ENCODE results near the gene SPACA1. TPM values are rescaled to one million over a fixed set of nuclear protein-coding genes. Genes with fewer than 3 reads are reported as not detected.

The SPACA1 gene
- polyA plus RNA-seq, 2 of the 4 experiments (the other 2 are of a cell fraction) = not detected

GRCh38 chr6:88020439-88020838 lies 27.2 kb upstream of the SPACA1 start:
- TF ChIP-seq BHLHE40 (IDR thresholded peaks at IDR 0.05; ENCODE audit: low read depth, low read length) = no peak
- no peak for TF ChIP-seq EHF (CRISPR knock-in tag; IDR thresholded peaks at IDR 0.05)
- no peak for TF ChIP-seq HOXB13 (CRISPR knock-in tag; IDR thresholded peaks at IDR 0.05; ENCODE audit: low read depth)
- no peak for TF ChIP-seq POLR2AphosphoS2 (conservative IDR thresholded peaks at IDR 0.05; ENCODE audit: low read length)
- no peak for TF ChIP-seq HEYL (CRISPR knock-in tag; IDR thresholded peaks at IDR 0.05)
- no peak for TF ChIP-seq MYC (IDR thresholded peaks at IDR 0.05; ENCODE audit: borderline replicate concordance, low read length)
- TF ChIP-seq GATA3 (IDR thresholded peaks at IDR 0.05; ENCODE audit: borderline replicate concordance) = no peak
- no peak for TF ChIP-seq TP53 (CRISPR knock-in tag; IDR thresholded peaks at IDR 0.05)
- no peak for TF ChIP-seq CHD2 (IDR thresholded peaks at IDR 0.05; ENCODE audit: low read length, partially characterized antibody)
- TF ChIP-seq EP300 (IDR thresholded peaks at IDR 0.05) = no peak
- TF ChIP-seq, protein P1, sequence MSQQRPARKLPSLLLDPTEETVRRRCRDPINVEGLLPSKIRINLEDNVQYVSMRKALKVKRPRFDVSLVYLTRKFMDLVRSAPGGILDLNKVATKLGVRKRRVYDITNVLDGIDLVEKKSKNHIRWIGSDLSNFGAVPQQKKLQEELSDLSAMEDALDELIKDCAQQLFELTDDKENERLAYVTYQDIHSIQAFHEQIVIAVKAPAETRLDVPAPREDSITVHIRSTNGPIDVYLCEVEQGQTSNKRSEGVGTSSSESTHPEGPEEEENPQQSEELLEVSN (IDR thresholded peaks at IDR 0.05; ENCODE audit: borderline replicate concordance, low read depth) = no peak
- no peak for TF ChIP-seq MAFK (IDR thresholded peaks at IDR 0.05; ENCODE audit: partially characterized antibody)
- no peak for TF ChIP-seq HDAC2 (IDR thresholded peaks at IDR 0.05)
- no peak for TF ChIP-seq CEBPB (IDR thresholded peaks at IDR 0.05)
- TF ChIP-seq NPAS2 (CRISPR knock-in tag; IDR thresholded peaks at IDR 0.05; ENCODE audit: borderline replicate concordance) = no peak
- TF ChIP-seq FOSB (CRISPR knock-in tag; IDR thresholded peaks at IDR 0.05) = no peak
- no peak for TF ChIP-seq MAX (IDR thresholded peaks at IDR 0.05)
- no peak for TF ChIP-seq KDM1A (IDR thresholded peaks at IDR 0.05; ENCODE audit: low read depth)
- Histone ChIP-seq H3K4me1 (no peaks in the 10 kb centered on the region), H3K9me3 (no peaks in the 10 kb centered on the region), H3K4me2 (no peak overlapping the region), H3K27ac (no peak overlapping the region), H3K4me3 (no peak overlapping the region)
- WGBS (ENCODE audit: missing lambda C conversion rate) = 48% methylated on average over 6 of the region's 6 CpGs
- FAIRE-seq (no peak), DNase-seq (ENCODE audit: low read depth in 1 of 2, low spot score in 1 of 2) (no peak), ATAC-seq (no peak)
- ChIA-PET CTCF (no interaction called here), POLR2A (no interaction called here)

DNA sequence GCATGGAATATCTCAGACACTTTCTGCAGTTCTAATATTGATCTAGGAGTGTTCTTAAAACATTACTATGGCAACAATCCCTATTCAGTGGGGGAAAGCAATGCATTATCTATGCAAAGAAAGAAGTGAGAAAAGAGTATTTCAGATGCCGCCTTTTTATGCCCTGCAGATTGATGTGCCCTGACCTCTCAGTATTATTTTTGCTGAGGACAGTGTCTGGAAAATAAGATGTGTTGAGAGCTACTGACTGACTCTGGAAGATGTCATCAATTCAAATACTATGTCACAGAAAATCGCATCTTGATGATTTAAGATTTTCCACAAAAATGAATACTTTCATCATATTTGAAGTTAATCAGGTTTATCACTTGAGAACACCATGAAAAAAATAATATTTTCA lies 22.9 kb upstream of the SPACA1 start:
- H3K4me2 ChIP-seq = no peak overlapping the region
- H3K9me3 ChIP-seq = no peaks in the 10 kb centered on the region
- H3K27ac ChIP-seq = no peak overlapping the region
- ChIA-PET POLR2A (no interaction called here), CTCF (no interaction called here)
- DNase-seq (ENCODE audit: low read depth in 1 of 2, low spot score in 1 of 2) = no peak
- ATAC-seq = no peak
- no peak for FAIRE-seq
- WGBS (ENCODE audit: missing lambda C conversion rate) = 5% methylated on average over 2 of the region's 2 CpGs
- no peaks in the 10 kb centered on the region for H3K4me1 ChIP-seq
- TF ChIP-seq CBX8 (IDR thresholded peaks at IDR 0.05) = no peak
- no peak overlapping the region for H3K4me3 ChIP-seq

GRCh38 chr6:88031550-88031949 lies 16.1 kb upstream of the SPACA1 start:
- no peak overlapping the region for H3K4me3 ChIP-seq
- peak in 1 of 2 experiments; percentile 5 for DNase-seq (ENCODE audit: low read depth in 1 of 2, low spot score in 1 of 2)
- TF ChIP-seq, protein P2, sequence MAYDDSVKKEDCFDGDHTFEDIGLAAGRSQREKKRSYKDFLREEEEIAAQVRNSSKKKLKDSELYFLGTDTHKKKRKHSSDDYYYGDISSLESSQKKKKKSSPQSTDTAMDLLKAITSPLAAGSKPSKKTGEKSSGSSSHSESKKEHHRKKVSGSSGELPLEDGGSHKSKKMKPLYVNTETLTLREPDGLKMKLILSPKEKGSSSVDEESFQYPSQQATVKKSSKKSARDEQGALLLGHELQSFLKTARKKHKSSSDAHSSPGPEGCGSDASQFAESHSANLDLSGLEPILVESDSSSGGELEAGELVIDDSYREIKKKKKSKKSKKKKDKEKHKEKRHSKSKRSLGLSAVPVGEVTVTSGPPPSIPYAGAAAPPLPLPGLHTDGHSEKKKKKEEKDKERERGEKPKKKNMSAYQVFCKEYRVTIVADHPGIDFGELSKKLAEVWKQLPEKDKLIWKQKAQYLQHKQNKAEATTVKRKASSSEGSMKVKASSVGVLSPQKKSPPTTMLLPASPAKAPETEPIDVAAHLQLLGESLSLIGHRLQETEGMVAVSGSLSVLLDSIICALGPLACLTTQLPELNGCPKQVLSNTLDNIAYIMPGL (CRISPR knock-in tag; IDR thresholded peaks at IDR 0.05; ENCODE audit: borderline replicate concordance) = no peak
- TF ChIP-seq PHF8 (IDR thresholded peaks at IDR 0.05; ENCODE audit: borderline replicate concordance, low read depth) = no peak
- TF ChIP-seq FOSL2 (IDR thresholded peaks at IDR 0.05) = no peak
- TF ChIP-seq FOSL2 (CRISPR knock-in tag; IDR thresholded peaks at IDR 0.05) = no peak
- TF ChIP-seq KDM5A (IDR thresholded peaks at IDR 0.05) = no peak
- TF ChIP-seq CHD4 (IDR thresholded peaks at IDR 0.05; ENCODE audit: borderline replicate concordance) = no peak
- no peak for ATAC-seq
- POLR2A ChIA-PET = no interaction called here
- H3K4me1 ChIP-seq = no peaks in the 10 kb centered on the region
- no peak overlapping the region for H3K4me2 ChIP-seq
- H3K27ac ChIP-seq = no peak overlapping the region
- FAIRE-seq = no peak
- CTCF ChIA-PET = no interaction called here
- WGBS (ENCODE audit: missing lambda C conversion rate) = 0% methylated on average over 1 of the region's 1 CpG
- peaks cover 11% of the 10 kb centered on the region; the same call in 2 of the 3 replicates for H3K9me3 ChIP-seq

All from A549 (cell line).